Activated gamma-delta T cell treated with Interleukin-2 at 50 U/mL for 16 hours (primary cell): Measurements from ENCODE around the gene SGSM1.

ENCODE experiments used
- DNase-seq: peaks from one replicate; pipeline ENCODE4 v3.0.0-alpha.2; 2020

Gene SGSM1

DNA sequence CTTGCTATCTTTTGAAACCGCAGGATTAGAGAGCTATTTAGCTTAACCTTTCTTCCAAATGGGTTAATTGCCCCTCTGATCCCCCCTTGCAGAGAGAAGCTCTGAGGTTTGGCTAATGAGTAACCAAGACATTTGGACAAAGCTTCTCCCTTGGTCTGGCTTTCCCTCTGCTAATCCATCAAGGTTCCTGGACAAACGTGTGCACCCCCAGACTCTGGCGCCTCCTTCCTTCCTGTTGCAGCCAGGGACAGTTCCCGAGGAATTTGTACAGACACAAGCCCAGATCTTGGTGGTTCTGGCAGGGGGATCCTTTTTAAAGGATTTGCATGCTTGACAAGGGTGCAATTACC lies 148.1 kb downstream of the SGSM1 start:
- no peak for DNase-seq

DNA sequence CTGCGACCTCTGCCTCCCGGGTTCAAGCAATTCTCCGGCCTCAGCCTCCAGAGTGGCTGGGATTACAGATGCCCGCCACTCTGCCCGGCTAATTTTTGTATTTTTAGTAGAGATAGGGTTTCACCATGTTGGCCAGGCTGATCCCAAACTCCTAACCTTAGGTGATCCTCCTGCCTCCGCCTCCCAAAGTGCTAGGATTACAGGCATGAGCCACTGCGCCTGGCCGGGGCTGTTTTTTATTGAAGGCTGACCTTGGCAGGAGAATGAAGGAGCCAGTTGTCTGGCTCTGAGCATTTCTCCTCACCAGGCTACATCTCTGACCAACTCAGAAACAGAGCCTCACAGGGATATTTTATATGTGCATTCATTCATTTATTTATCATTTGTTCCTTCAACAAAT lies 148.8 kb downstream of the SGSM1 start:
- DNase-seq = no peak

DNA sequence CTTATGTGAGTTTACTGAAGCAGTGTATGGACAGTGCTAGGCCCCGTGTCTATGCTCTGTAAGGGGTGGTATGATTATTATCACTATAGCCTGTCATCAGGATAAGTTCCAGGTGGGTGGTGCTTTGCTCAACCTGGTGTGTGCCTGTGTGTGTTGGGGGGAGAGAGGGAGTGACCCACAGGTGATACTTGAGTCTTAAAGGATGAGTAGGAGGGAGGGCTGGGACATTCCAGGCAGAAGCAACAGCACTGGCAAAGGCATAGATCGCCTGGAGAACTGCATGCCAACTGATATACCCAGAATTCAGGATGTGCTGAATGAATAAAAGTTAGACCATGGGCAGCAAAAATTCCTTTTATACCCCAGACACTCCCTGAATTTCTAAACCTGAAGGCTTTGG lies 151.0 kb downstream of the SGSM1 start:
- DNase-seq = no peak

DNA sequence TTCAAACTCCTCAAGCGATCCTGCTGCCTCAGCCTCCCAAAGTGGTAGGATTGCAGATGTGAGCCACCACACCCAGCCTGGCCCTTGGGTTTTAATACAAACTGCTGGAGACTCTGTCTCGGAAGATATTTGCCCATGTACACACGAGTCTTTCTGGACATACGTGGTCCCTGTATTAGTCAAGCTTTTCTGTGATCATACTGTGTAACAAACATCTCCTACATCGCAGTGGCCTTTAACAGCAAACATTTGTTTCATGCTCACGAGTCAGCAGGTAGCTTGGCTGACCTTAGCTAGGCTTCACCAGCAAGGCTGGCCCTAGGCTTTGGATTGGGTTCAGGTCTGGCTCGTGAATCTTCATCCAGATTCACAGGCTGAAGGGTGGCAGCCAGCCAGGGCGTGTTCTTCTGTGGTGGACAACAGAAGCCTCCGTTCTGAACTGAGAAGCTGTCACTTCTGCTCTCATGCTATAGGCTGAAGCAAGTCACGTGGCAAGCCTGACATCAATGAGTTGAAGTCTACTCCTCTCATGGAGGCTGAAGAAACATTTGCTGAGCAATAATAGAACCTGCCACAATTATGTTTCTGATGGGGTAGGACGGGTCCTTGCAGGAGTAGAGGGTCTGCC lies 155.3 kb downstream of the SGSM1 start:
- DNase-seq = no peak

DNA sequence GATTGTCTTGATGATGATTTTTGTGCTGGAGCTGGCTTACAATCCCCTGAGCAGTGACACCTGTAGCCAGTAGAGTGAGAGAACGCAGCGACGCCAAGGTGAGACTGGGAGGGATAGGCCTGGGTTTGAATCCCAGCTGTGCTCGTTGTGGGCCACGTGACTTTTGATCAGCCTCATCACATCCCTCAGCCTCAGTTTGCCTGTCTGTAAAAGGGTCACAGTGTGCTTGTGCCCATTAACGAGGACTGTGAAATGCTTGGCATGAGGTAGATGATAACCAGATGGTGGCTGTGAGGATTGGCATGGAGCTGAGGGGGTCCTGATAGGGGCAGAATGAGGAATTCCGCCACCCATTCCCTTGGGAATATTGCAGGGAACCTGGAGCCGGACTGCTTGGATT lies 156.1 kb downstream of the SGSM1 start:
- DNase-seq = no peak

DNA sequence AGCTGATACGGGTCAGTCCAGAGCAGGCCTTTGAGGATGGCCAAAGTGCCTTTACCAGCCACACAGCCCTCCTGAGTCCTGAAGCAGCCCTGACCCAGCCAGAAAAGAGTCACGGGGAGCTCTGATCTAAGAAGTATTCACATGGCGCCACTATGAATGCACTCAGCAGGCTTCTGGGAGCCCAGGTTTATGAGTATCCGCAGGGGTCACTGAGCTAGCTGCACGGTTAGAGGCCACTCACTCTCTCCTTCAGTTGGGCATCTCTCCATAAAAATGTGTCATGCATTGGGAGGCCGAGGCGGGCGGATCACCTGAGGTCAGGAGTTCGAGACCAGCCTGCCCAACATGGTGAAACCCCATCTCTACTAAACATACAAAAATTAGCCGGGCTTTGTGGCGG lies 156.8 kb downstream of the SGSM1 start:
- DNase-seq = no peak

DNA sequence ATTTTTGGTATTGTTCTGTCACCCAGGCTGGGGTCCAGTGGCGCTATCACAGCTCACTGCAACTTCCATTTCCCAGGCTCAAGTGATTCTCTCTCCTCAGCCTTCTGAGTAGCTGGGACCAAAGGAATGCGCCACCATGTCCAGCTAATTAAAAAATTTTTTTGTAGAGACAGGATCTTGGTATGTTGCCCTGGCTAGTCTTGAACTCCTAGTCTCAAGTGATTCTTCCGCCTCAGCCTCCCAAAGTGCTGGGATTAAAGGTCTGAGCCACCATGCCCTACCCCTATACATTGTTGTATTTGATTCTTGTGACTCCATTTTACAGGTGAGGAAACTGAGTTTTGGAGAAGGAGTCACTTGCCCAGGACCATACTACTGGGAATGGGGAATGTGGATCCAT lies 158.4 kb downstream of the SGSM1 start:
- DNase-seq = no peak

DNA sequence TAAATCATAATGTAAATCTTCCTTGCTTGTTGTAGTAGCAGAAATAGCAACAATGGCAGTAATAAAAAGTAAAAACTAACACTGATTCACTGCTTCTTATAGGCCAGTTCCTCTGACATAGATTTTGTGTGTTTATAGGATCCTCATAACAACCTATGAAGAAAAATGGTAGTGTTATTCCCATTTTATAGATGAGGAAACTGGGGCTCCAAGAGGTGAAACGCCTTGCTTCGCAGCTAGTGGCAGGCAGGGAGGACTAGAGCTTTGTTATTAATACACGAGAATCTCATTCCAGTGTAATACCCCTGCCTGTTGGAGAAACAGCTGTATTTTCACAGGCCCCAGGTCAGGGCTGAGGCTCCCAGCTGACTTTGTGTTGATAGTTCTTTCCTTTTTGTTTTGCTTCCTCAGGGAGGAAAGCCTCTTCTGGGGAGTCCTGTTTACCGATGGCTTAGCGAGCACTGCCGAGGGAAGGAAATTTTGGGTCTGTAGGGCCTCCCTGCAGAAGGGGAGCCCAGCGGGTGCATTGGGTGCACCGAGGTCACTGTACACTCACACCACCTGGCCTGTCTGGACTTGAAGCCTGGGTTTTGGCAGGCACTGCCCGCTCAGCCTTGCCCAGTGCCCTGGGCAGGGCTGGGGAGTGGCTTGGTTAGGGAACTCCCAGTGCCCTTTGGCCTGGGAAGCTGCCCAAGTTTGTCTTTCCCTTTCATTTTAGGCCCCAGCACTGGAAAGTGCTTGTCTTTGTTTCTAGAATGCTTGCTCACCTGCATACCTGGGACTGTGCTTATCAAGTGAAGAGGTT lies 160.0 kb downstream of the SGSM1 start:
- no peak for DNase-seq

DNA sequence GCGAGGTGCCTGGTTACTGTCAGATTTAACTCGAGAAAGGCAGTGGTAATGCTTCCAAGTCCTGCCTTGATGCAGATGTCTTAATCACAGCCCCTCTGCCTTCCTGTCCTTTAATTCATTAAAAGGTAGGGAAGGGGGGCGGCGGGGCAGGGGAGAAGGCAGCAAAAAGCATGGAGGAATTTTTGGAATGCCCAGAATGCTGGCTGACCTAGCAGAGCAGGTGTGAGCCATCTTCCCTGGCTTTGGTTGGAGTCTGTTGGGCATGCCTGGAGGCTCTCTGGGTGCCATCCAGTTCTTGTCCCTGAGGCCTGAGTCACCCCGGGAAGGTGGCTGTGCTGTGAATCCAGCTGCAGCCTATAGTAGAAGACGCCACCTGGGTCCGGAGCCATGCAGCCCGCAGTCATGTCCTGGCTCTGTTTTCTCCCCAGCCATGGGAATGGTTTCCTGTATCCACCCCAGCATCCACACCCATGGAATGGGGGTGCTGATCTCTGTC lies 162.1 kb downstream of the SGSM1 start:
- no peak for DNase-seq

DNA sequence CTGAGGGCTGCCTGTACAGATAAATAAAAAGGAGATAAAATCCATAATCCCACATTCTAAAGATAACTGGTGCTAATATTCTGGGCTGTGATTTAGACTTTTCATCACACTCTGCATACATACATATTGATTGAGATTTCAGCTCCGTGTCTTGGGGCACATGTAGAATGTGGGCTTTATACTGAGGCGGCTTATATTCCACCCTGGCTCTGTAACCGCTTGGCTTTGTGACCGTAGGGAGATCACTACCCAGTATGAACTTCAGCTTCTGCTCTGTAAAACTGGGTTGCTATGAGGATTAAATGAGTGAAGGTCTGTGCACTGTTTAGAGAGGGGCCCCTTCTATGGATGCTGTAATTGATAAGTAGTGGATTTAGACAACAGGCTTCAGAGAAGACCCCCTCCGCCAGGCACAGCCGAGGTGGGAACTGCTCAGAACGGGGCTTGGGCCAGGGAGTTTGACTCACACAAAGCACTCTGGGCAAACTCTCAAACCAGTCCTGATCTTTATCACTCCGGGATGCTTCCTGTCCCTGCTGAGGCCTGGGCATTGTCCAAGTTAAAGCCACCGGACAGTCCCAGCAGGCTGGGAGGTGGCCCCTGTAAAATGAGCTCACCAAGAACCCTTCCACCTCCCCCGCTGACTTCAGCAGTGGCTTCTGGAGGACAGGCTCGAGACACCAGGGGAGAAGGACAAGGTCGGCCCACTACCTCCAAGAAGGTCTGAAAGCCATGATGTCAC lies 163.7 kb downstream of the SGSM1 start:
- DNase-seq = no peak

DNA sequence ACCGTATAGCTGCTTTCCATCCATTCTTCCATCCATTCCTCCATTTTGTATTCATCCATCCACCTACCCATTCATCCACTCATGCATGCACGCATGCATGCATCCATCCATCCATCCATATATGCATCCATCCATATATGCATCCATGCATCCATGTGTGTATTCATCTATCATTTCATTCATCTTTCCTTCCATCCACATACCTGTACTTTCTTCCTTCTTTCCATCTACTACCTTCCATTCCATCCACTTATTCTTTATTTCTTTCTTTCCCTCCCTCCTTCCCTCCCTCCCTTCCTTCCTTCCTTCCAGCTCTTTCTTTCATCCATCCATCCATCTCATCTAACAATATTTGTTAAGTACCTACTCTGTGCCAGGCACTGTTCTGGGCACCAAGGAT lies 166.4 kb downstream of the SGSM1 start:
- no peak for DNase-seq

DNA sequence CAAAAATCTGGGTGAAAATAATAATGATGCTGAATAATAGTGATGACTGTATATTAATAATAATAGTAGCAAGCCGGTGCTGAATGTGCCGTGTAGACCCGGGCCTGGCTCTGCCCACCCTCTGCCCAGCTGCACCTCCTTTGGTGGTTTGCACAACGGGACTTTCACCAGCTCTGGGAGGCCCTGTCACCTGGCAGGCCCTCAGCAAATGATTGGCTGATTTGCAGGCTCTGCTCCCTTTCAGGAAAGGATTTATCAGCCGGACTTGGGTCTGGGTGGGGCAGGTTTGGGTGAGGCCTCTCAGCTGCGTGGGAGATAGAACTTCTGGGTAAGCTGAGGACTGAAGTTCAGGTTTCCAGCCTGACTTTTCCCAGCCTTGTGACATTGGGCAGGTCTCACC lies 167.9 kb downstream of the SGSM1 start:
- DNase-seq = no peak

DNA sequence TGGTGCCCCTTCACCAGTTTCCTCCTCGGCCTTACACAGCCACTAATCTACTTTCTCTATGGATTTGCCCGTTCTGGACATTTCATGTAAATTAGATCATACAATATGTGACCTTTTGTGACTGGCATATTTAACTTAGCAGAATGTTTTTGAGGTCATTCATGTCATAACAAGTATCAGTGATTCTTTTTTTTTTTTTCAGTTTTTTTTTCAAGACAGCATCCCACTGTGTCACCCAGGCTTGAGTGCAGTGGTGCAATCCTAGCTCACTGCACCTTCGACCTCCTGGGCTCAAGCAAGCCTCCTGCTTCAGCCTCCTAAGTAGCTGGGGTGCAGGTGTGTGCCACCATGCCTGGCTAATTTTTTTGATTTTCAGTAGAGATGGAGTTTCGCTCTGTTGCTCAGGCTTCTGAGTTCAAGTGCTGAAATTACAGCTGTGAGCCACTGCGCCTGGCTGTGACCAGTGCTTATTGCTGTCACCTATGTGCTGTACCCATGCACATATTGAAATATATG lies 169.2 kb downstream of the SGSM1 start:
- no peak for DNase-seq

DNA sequence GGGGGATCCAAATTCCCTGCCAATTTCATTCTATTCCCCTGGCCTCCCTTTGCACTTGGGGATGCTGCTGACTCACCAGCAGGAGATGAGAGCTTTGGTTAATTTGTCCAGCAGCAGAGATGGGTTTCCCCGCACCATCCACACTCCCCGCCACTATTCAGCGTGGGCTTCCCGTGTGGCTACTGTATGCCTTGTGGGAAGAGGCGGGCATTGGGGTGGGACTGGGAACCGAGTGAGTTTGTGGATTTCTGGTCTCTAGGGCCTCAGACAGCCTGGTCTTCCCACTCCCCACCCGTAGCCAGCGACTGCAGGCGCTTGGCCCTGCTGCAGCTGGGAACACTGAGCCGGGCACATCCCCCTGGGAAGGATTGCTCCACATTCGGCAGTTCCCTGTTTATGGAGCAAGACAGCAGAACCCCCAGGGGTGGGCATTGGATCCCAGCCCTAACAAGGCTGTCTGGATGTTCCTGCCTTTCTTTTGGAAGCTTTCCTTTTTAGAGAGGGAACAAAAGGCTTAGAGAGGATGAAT lies 169.9 kb downstream of the SGSM1 start:
- DNase-seq = no peak

DNA sequence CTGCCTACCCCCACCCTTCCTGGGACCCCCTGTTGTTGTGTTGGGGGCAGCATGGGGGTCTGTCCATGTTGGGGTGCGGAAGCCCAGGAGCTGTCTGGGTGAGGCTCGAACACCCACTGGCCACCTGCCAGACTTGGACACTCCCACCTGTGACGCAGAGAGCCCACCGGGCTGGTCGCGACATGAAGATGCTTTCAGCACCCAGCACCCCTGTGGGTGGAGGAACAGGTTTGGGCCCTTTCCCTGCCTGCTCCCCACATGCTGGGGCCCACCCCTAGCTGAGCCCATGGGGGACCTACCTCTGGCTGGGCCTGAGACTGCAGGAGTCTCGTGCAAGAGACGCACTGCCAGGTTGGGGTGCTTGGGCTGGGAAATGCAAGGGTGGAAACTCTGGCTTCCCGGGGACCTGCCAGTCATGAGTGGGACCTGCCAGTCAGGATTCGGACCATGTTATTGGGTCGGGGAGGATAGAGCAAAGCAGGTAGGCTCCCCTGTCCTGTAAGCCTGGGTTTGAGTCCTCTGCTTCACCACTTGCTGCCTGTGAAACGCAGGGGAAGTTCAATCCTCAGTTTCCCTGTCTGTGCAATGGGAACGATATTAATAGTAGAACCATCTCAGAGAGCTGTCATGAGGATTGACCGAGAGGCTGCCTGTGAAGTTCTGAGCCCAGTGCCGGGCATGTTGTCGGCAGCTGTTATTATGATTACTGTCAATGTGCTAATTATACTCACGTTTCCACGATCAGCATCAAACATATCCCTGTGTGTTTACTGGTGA lies 170.6 kb downstream of the SGSM1 start:
- DNase-seq = no peak
